OCI-LY7 (cell line): ENCODE results near the gene EHD2. TPM values are rescaled to one million over a fixed set of nuclear protein-coding genes. Genes with fewer than 3 reads are reported as not detected.

ENCODE experiments used
- BruUV-seq: library from RNA; stranded (reverse); fragments of 400-500 nt; replicated peaks from 2 replicates; lab custom pipeline; 2021; lab: Mats Ljungman, UMichigan
- CTCF ChIA-PET: fragments of 300-600 bp; sonication (Branson Sonifier 250); formaldehyde crosslinking; loops from one replicate; lab custom pipeline; 2022; ENCODE audit warnings: antibody characterized with exemption; ENCODE audit not compliant: unreplicated experiment; lab: Charles Lee
- POLR2A ChIA-PET: fragments of 300-600 bp; sonication (Branson Sonifier 250); formaldehyde crosslinking; loops from one replicate; lab custom pipeline; 2022; ENCODE audit warnings: antibody characterized with exemption; lab: Charles Lee
- DNase-seq: peaks from one replicate; pipeline ENCODE4 v3.0.0-alpha.2; 2015; ENCODE audit warnings: low spot score
- H2AFZ ChIP-seq: fragments of 200-600 bp; sonication (generic), shearing (Covaris generic); 2 replicates; pipeline ENCODE4 v1.6.1; 2014; ENCODE audit warnings: mild to moderate bottlenecking, antibody characterized with exemption, low read length, moderate library complexity
- H3K27ac ChIP-seq: fragments of 200-600 bp; sonication (generic); 2 replicates; pipeline ENCODE4 v1.5.1; 2014; ENCODE audit warnings: mixed run types, low read depth, mild to moderate bottlenecking, moderate library complexity, low read length, inconsistent platforms; ENCODE audit not compliant: poor library complexity, severe bottlenecking
- H3K36me3 ChIP-seq: fragments of 200-600 bp; sonication (generic); 2 replicates; pipeline ENCODE4 v1.6.1; 2014; ENCODE audit warnings: mild to moderate bottlenecking, antibody characterized with exemption, low read length, moderate library complexity, mixed read lengths; ENCODE audit not compliant: insufficient read depth
- H3K4me1 ChIP-seq: fragments of 200-600 bp; sonication (generic); 2 replicates; pipeline ENCODE4 v1.5.1; 2014; ENCODE audit warnings: mild to moderate bottlenecking, low read length; ENCODE audit not compliant: insufficient read depth, poor library complexity, severe bottlenecking
- H3K4me2 ChIP-seq: fragments of 200-600 bp; sonication (generic); 2 replicates; pipeline ENCODE4 v1.6.1; 2014; ENCODE audit warnings: mild to moderate bottlenecking, low read length
- H3K4me3 ChIP-seq: fragments of 200-600 bp; sonication (generic); 2 replicates; pipeline ENCODE4 v1.5.1; 2014; ENCODE audit warnings: mild to moderate bottlenecking, low read depth, low read length; ENCODE audit not compliant: poor library complexity, severe bottlenecking
- H3K79me2 ChIP-seq: fragments of 200-600 bp; sonication (generic); 2 replicates; pipeline ENCODE4 v1.6.1; 2016; ENCODE audit warnings: low read depth, mild to moderate bottlenecking, low read length, moderate library complexity, mixed read lengths; ENCODE audit not compliant: insufficient read depth
- H3K9me2 ChIP-seq: fragments of 200-600 bp; sonication (generic); 2 replicates; pipeline ENCODE4 v1.6.1; 2016; ENCODE audit warnings: mild to moderate bottlenecking, low read length, mixed read lengths; ENCODE audit not compliant: insufficient read depth
- H3K9me3 ChIP-seq: fragments of 200-600 bp; sonication (generic); 2 replicates; pipeline ENCODE4 v1.6.1; 2014; ENCODE audit warnings: mild to moderate bottlenecking, mixed run types, low read length, mixed read lengths
- H4K20me1 ChIP-seq: fragments of 200-600 bp; sonication (generic); 2 replicates; pipeline ENCODE4 v1.6.1; 2014; ENCODE audit warnings: mild to moderate bottlenecking, antibody characterized with exemption, low read length, moderate library complexity, mixed read lengths; ENCODE audit not compliant: insufficient read depth
- CTCF ChIP-seq: fragments of 200-600 bp; sonication (generic); conservative IDR thresholded peaks from 2 replicates; pipeline ENCODE4 v1.5.1; 2014; ENCODE audit warnings: mild to moderate bottlenecking, antibody characterized with exemption, low read length, moderate library complexity, mixed read lengths
- EZH2phosphoT487 ChIP-seq: fragments of 200-600 bp; sonication (generic); IDR thresholded peaks from 2 replicates; pipeline ENCODE4 v1.6.1; 2018; ENCODE audit warnings: low read depth, borderline replicate concordance, mild to moderate bottlenecking, mixed run types, antibody characterized with exemption, low read length, moderate library complexity, mixed read lengths
- intact Hi-C: fragments of 100-400 bp; cut with micrococcal nuclease; formaldehyde crosslinking; loops from one replicate; pipeline ENCODE4 v1.10.0; 2022; ENCODE audit not compliant: unreplicated experiment
- total RNA-seq, 2 experiments: library from RNA; depleted of rRNA in 1 of 2; stranded (reverse); fragments of >200 nt in 1 of 2; shearing (Covaris generic) in 1 of 2; gene quantifications; 2 replicates each; pipeline ENCODE4 v1.2.3, GENCODE V29; 2014 to 2022

Gene EHD2
- total RNA-seq, 2 experiments from 2014 or later, result not detected

- no peak for TF ChIP-seq EZH2phosphoT487
- TF ChIP-seq CTCF, result no peak
- peak overlapping the region; percentile 53 for H3K27ac ChIP-seq
- CTCF ChIA-PET, result interaction anchor here (0.6 kb wide), 1 partner anchor 66 kb away, joined by 3 read pairs; the partner anchor contains the start of gene EHD2
- peak overlapping the region; percentile 93 for H3K4me3 ChIP-seq
- no peaks in the 10 kb centered on the region for H3K9me2 ChIP-seq
- peak; percentile 11 for DNase-seq
- H3K4me1 ChIP-seq, result peaks cover 8% of the 10 kb centered on the region
- BruUV-seq, result TSS peak; percentile 82
- 0 out of 2 replicates have a peak, but pooled peaks cover 3% of the 10 kb centered on the region for H3K36me3 ChIP-seq
- peak overlapping the region; percentile 74 for H2AFZ ChIP-seq
- peak overlapping the region; percentile 93 for H3K4me2 ChIP-seq
- no peaks in the 10 kb centered on the region for H4K20me1 ChIP-seq
- peaks cover 7% of the 10 kb centered on the region; the same call in 1 of the 2 replicates for H3K79me2 ChIP-seq
- intact Hi-C loops, result no loop called here
- H3K9me3 ChIP-seq, result no peaks in the 10 kb centered on the region
- POLR2A ChIA-PET, result no interaction called here
Observed at GRCh38 chr19:47778954-47779351, 65.7 kb downstream of the EHD2 start.

DNA sequence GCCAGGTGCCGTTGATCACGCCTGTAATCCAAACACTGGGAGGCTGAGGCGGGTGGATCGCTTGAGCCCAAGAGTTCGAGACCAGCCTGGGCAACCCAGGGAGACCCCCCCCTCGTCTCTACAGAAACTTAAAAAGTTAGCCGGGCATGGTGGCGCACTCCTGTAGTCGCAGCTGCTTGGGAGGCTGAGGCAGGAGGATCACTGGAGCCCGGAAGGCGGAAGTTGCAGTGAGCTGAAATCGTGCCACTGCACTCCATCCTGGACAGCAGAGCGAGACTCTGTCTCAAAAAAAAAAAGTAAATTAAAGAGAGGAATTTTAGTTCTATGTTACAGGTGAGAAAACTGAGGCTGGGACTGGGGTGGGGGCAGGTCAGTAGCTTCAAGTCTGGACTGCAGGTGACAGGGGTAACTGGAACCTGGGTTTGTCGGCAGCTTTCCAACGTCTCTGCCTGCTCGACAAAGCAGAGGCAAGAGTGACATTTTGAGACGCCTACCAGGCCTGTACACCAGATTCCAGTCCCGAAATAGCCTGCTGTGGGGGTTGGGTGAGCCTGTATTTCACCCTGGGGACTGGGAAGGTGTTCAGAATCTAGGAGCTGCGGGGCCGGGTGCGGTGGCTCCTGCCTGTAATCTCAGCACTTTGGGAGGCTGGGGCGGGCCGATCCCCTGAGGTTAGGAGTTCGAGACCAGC, 66.4 kb downstream of the EHD2 start:
- TF ChIP-seq EZH2phosphoT487 (no peak), CTCF (no peak)
- POLR2A ChIA-PET, result interaction anchor here (0.6 kb wide), 1 partner anchor 18 kb away, joined by 3 read pairs; no protein-coding TSS in a partner anchor
- intact Hi-C loops, result no loop called here
- Histone ChIP-seq H3K36me3 (0 out of 2 replicates have a peak, but pooled peaks cover 3% of the 10 kb centered on the region), H3K9me3 (no peaks in the 10 kb centered on the region), H3K27ac (no peak overlapping the region), H3K4me3 (peak overlapping the region; percentile 93), H3K79me2 (peaks cover 7% of the 10 kb centered on the region; the same call in 1 of the 2 replicates), H3K4me1 (peaks cover 8% of the 10 kb centered on the region), H2AFZ (no peak overlapping the region), H3K9me2 (no peaks in the 10 kb centered on the region), H3K4me2 (peak overlapping the region; percentile 93), H4K20me1 (no peaks in the 10 kb centered on the region)
- DNase-seq, result no peak
- CTCF ChIA-PET, result no interaction called here
- no TSS peak for BruUV-seq

- POLR2A ChIA-PET, result no interaction called here
- no TSS peak for BruUV-seq
Observed at GRCh38 chr19:47780215-47780551, 67.0 kb downstream of the EHD2 start.

More at GRCh38 chr19:47780215-47780551, 67.0 kb downstream of the EHD2 start:
- Histone ChIP-seq H3K36me3 (0 out of 2 replicates have a peak, but pooled peaks cover 3% of the 10 kb centered on the region), H2AFZ (no peak overlapping the region), H3K9me3 (no peaks in the 10 kb centered on the region), H3K79me2 (peaks cover 7% of the 10 kb centered on the region; the same call in 1 of the 2 replicates), H3K4me1 (peaks cover 8% of the 10 kb centered on the region), H3K27ac (no peak overlapping the region), H4K20me1 (no peaks in the 10 kb centered on the region), H3K4me3 (no peak overlapping the region), H3K4me2 (no peak overlapping the region), H3K9me2 (no peaks in the 10 kb centered on the region)
- no peak for TF ChIP-seq EZH2phosphoT487
- intact Hi-C loops, result no loop called here
- DNase-seq, result no peak
- CTCF ChIA-PET, result no interaction called here
